HG03469 (cell line): ENCODE data around the gene PTPN1.

ENCODE experiments used
- ATAC-seq: cut with Tn5 transposase; IDR thresholded peaks from one replicate; pipeline ENCODE4 v1.9.1; 2021; ENCODE audit warnings: mild to moderate bottlenecking, moderate library complexity, moderate number of reproducible peaks; ENCODE audit not compliant: unreplicated experiment

Gene PTPN1

DNA sequence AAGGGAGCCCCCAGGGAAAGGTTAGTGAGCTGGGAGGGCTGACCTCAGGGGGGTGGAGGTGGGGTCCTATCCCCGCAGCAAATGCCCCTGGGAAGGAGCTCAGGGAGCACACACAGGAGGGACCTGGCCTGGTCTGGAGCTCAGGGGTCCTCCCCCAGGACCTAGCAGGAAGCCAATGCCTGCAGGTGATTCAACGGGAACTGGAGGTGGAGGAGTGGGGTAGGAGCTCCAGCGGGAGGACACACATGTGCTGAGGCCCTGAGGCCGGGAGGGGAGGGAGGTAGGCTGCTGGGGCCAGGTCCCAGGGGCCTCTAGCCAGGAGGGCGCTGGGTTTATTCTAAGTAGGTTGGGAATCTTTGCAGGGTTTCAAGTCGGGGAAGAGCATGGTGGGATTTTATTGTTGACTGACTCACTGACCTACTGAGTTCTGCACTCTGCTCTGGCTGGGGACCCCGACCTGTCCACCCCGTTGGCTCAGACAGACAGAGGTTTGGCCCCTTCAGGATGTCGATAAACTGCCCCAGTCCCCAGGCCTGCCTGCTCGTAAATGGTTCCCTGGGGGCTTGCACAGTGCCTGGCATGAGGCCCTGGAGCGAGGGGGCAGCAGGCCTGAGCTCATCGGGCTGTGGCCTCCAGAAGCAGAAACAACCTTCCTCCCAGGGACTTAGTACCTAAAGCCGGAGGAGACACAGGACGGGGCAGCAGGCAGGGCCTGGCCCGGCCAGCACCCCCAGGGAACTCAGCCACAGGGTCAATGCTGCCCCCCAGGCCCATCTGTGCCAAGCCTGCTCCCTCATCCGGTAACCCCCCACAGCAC, 118.9 kb downstream of the PTPN1 start:
- ATAC-seq: no peak

DNA sequence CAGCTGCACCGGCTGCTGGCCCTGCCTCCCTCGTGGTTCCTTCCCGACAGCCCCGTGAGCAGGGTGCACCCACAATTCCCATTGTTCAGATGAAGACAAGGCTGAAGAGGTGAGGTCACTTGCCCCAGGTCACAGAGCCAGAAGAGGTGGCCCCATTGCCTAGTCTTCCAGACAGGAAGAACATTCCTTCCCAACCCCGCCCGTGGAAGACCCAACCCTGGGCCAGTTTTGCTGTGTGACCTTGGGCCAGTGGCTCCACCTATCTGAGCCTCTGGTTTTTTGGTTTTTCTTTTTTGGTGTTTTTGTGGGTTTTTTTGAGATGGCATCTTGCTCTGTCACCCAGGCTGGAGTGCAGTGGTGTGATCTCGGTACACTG, 119.5 kb downstream of the PTPN1 start:
- no peak for ATAC-seq

DNA sequence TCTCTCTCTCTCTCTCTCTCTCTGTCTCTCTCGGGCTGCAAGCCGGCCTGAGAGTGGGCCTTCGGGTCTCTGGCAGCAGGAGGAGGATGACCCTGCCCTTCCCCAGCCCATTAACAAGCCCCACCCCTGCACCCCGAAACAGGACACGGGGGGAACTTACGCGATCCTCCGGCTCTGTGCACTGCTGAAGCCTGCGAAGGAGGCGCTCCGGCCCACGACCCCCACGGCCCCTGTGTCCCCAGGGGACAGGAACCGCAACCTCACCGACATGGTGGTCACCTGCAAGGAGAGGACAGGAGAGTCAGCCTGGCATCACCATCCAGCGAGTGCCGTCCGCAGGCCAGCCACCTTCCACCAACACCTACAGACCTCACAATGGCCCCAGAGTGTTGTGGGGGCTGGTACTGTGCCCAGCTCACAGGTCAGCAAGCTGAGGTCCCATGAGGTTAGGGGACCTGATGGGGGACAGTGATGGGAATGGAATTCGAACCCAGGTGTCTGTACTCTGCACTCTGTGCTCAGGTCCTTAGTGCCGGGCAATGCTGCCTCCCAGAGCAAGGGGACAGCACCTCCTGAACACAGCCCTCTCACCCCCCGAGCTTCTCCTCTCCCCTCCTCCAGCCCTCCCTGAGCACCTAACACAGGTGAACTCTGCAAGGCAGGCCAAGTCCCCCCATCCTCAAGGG, 120.5 kb downstream of the PTPN1 start:
- ATAC-seq: no peak

DNA sequence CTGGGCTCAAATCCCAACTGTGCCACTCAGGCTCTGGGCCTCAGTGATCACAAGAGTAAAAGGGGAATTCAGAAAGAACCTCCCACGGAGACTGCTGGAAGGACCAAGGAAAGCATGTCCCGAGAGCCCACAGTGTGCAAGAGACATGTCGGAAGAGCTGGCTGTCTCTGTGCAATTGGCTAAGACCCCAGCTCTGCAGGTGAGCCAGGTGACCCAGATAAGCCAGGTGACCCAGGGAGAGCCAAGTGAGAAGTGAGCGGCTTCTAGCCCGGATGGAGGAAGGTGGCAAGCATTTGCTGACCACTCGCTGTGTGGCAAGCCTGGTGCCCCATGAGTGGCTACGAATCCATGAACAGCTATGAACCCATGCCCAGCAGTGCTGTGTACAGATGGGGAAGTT, 122.1 kb downstream of the PTPN1 start:
- ATAC-seq: no peak

DNA sequence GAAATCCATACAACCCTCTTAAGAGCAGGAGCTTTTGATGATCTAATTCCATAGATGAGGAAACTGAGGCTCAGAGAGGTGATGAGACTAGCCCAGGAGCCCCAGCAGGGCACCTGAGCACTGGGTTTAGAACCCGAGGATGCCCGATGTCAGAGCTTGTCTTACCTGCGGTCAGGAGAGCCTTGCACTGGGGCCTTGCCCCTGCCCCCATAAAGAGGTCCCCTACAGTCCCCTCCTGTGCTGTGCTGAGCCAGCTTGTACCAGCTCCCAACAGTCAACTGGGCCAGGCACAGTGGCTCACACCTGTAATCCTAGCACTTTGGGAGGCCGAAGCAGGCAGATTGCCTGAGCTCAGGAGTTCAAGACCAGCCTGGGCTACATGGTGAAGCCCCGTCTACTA, 122.5 kb downstream of the PTPN1 start:
- no peak for ATAC-seq

DNA sequence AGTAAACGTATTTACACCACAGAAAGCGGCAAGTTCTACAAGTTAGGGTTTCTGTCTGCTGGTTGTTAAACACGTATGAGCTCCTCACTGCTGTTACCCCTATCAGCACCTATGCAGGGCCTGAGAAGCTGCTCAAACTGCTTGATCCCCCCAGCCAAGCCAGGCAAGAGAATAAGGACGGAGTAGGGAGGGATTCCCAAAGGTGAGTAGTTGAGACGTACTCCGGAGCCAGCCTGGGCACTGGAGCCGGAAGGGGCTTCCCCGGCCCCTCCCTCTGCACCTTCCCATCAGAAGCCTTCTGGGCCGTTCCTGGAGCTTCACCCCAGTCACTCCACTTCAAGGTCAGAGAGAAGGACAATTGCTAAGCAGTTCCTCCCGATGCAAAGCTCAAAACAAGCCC, 123.2 kb downstream of the PTPN1 start:
- no peak for ATAC-seq

DNA sequence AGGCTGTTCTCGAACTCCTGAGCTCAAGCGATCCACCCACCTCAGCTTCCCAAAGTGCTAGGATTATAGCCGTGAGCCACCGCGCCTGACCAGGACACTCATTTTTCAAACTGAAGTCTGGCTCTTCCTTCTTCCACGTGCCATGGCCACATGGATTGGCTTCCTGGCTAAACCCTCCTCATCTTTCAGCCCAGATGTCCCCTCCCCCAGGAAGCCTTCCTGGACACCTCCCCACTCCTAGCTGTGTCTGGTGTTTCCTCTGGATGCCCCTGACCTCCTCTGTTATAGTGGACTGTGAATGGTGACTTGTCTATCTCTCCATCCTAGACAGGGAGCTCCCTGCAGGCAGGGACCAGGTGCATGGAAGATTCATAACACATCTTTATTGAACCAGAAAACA, 124.0 kb downstream of the PTPN1 start:
- ATAC-seq: no peak
